ENCODE data around the gene TPP1.

Gene TPP1

GRCh38 chr11:6611092-6611962, 7.9 kb downstream of the TPP1 start:
- DNase-seq = no peak

GRCh38 chr11:6610591-6610990, 8.6 kb downstream of the TPP1 start:
- DNase-seq = no peak

GRCh38 chr11:6609502-6610015, 9.7 kb downstream of the TPP1 start:
- DNase-seq = no peak

GRCh38 chr11:6608726-6609501, 10.3 kb downstream of the TPP1 start:
- no peak for DNase-seq

- no peak for DNase-seq
Measured at GRCh38 chr11:6608011-6608410, 11.2 kb downstream of the TPP1 start.

GRCh38 chr11:6607190-6607795, 11.9 kb downstream of the TPP1 start:
- DNase-seq = no peak

GRCh38 chr11:6606471-6607189, 12.6 kb downstream of the TPP1 start:
- DNase-seq = peak; percentile 31

GRCh38 chr11:6604790-6605189, 14.4 kb downstream of the TPP1 start:
- no peak for DNase-seq

GRCh38 chr11:6604081-6604626, 15.1 kb downstream of the TPP1 start:
- DNase-seq = peak; percentile 31

- peak; percentile 88 for DNase-seq
Measured at GRCh38 chr11:6603287-6604080, 15.7 kb downstream of the TPP1 start, which contains the start of the genes ILK and RRP8. ILK (plus strand) TSS chr11:6603774; CDS start chr11:6604272, 498 bp downstream. RRP8 (minus strand) TSS chr11:6603616; CDS start chr11:6603502, 114 bp downstream.

GRCh38 chr11:6602096-6602940, 16.9 kb downstream of the TPP1 start:
- no peak for DNase-seq

- no peak for DNase-seq
Measured at GRCh38 chr11:6601041-6601461, 18.2 kb downstream of the TPP1 start.

- no peak for DNase-seq
Measured at GRCh38 chr11:6599881-6600390, 19.3 kb downstream of the TPP1 start.

- DNase-seq = no peak
Measured at GRCh38 chr11:6599449-6599848, 19.8 kb downstream of the TPP1 start.

GRCh38 chr11:6598555-6598954, 20.7 kb downstream of the TPP1 start:
- no peak for DNase-seq

- no peak for DNase-seq
Measured at GRCh38 chr11:6596239-6596877, 22.9 kb downstream of the TPP1 start.

GRCh38 chr11:6594142-6594768, 25.0 kb downstream of the TPP1 start:
- no peak for DNase-seq

GRCh38 chr11:6588018-6588417, 31.2 kb downstream of the TPP1 start:
- DNase-seq = no peak

GRCh38 chr11:6587360-6587953, 31.8 kb downstream of the TPP1 start:
- DNase-seq = peak; percentile 16
